Mesothelial cell of epicardium (in vitro differentiated cells): ENCODE results near the gene MRGPRE. TPM values are rescaled to one million over a fixed set of nuclear protein-coding genes. Genes with fewer than 3 reads are reported as not detected.
A peak's percentile ranks its signal among the peaks of the same experiment; 100 is the strongest.

ENCODE experiments used
- DNase-seq, 2 experiments: peaks; one replicate each; pipeline ENCODE4 v3.0.0; 2021; ENCODE audit warnings: low spot score in 2 of 2; ENCODE audit not compliant: unreplicated experiment in 2 of 2
- H3K27ac Mint-ChIP-seq: 2 replicates; pipeline ENCODE4 v1.8.0; 2021; ENCODE audit warnings: mixed read lengths
- H3K27me3 Mint-ChIP-seq: 2 replicates; pipeline ENCODE4 v1.8.0; 2021; ENCODE audit warnings: low read depth, mixed read lengths
- H3K36me3 Mint-ChIP-seq: 2 replicates; pipeline ENCODE4 v1.8.0; 2021; ENCODE audit warnings: mixed read lengths
- H3K4me1 Mint-ChIP-seq: 2 replicates; pipeline ENCODE4 v1.8.0; 2021; ENCODE audit warnings: mixed read lengths
- H3K4me3 Mint-ChIP-seq: 2 replicates; pipeline ENCODE4 v1.8.0; 2021; ENCODE audit warnings: mild to moderate bottlenecking, moderate library complexity, mixed read lengths
- H3K9me3 Mint-ChIP-seq: 2 replicates; pipeline ENCODE4 v1.8.0; 2021; ENCODE audit warnings: mixed read lengths
- CTCF ChIP-seq: fragments of 200-600 bp; sonication (generic); IDR thresholded peaks from one replicate; pipeline ENCODE4 v1.5.0; 2021; ENCODE audit warnings: antibody characterized with exemption; ENCODE audit not compliant: unreplicated experiment
- total RNA-seq: library from RNA; stranded (reverse); gene quantifications from 3 replicates; pipeline ENCODE4 v1.2.1, GENCODE V29; 2021

Gene MRGPRE
- total RNA-seq, 1 donor from 2014 or later = not detected

- Mint-ChIP-seq H3K9me3 (no peaks in the 10 kb centered on the region), H3K4me3 (no peak overlapping the region), H3K36me3 (no peaks in the 10 kb centered on the region), H3K27me3 (peaks cover 67% of the 10 kb centered on the region), H3K27ac (no peak overlapping the region), H3K4me1 (no peaks in the 10 kb centered on the region)
- no peak for TF ChIP-seq CTCF
- no peak for DNase-seq
Observed at GRCh38 chr11:3202305-3202704, 29.9 kb downstream of the MRGPRE start.

GRCh38 chr11:3201677-3202181 lies 30.5 kb downstream of the MRGPRE start:
- no peaks in the 10 kb centered on the region for H3K4me1 Mint-ChIP-seq

GRCh38 chr11:3201112-3201581 lies 31.1 kb downstream of the MRGPRE start:
- peak in 1 of 2 experiments; percentile 15 for DNase-seq
- H3K27me3 Mint-ChIP-seq = peaks cover 67% of the 10 kb centered on the region

More at GRCh38 chr11:3201677-3202181, 30.5 kb downstream of the MRGPRE start:
- DNase-seq = peak in 1 of 2 experiments; percentile 12
- Mint-ChIP-seq H3K36me3 (no peaks in the 10 kb centered on the region), H3K27ac (no peak overlapping the region), H3K4me3 (no peak overlapping the region), H3K27me3 (peaks cover 67% of the 10 kb centered on the region), H3K9me3 (no peaks in the 10 kb centered on the region)
- TF ChIP-seq CTCF = no peak

GRCh38 chr11:3200388-3201111 lies 31.7 kb downstream of the MRGPRE start:
- H3K4me1 Mint-ChIP-seq = peaks cover 3% of the 10 kb centered on the region
- DNase-seq = peak in 1 of 2 experiments; percentile 6
- no peak overlapping the region for H3K4me3 Mint-ChIP-seq
- H3K27me3 Mint-ChIP-seq = peaks cover 63% of the 10 kb centered on the region
- H3K9me3 Mint-ChIP-seq = no peaks in the 10 kb centered on the region
- H3K27ac Mint-ChIP-seq = no peak overlapping the region
- no peaks in the 10 kb centered on the region for H3K36me3 Mint-ChIP-seq
- TF ChIP-seq CTCF = no peak

More at GRCh38 chr11:3201112-3201581, 31.1 kb downstream of the MRGPRE start:
- no peaks in the 10 kb centered on the region for H3K36me3 Mint-ChIP-seq
- no peak for TF ChIP-seq CTCF
- H3K27ac Mint-ChIP-seq = no peak overlapping the region
- no peak overlapping the region for H3K4me3 Mint-ChIP-seq
- H3K9me3 Mint-ChIP-seq = no peaks in the 10 kb centered on the region
- no peaks in the 10 kb centered on the region for H3K4me1 Mint-ChIP-seq

DNA sequence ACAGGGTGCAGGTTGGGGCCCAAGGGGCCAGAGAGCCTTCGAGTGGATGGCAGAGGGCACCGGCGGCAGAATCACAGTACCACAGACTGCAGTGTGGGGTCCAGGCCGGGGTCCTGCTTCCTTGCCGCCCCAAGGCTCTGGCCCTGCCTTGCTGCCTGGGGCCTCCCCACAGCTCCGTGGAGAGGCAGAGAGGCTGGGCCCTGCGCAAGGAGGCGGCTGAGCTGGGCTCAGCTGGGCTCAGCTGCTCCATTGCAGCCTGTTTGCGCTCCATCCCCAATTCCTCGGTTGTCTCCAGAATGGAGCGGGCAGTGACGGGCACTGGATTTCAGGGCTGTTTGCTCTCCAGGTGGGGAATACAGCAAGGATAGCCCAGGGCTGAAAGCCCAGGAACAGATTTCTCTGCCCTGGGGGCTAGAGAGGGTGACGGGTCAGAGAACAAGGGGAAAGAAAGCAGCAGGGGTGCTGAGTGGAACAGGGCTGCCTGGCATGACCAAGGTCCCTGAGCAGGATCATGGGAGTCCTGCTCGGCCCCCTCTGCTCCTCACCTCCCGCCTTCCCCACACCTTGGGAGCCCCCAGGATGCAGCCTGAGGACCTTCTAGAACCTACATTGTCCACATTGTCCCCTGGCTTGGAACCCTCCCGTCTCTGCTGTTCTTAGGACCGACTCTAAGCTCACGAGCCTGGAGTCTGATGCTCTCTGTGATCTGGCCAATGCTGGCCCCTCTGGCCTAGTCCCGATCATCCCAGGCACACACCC lies 32.5 kb downstream of the MRGPRE start:
- Mint-ChIP-seq H3K9me3 (no peaks in the 10 kb centered on the region), H3K27me3 (peaks cover 55% of the 10 kb centered on the region), H3K36me3 (no peaks in the 10 kb centered on the region), H3K4me3 (no peak overlapping the region), H3K4me1 (peaks cover 3% of the 10 kb centered on the region), H3K27ac (no peak overlapping the region)
- DNase-seq = peak; percentile 13 to 32
- TF ChIP-seq CTCF = no peak
